Esophagus squamous epithelium (tissue), 5 donors: ENCODE measurements around the gene PNKD. TPM values are rescaled to one million over a fixed set of nuclear protein-coding genes. Genes with fewer than 3 reads are reported as not detected.
"Not testable (repeated sequence)": the region's sequence is repeated elsewhere in the genome, so short reads cannot be mapped to it uniquely, and the experiment has no call there.

Experiments
- DNase-seq: peaks from one replicate; lab custom pipeline; 2025; lab: John Stamatoyannopoulos, UW
- H3K27ac ChIP-seq, 4 donors: fragments of 200-600 bp; sonication (generic); one replicate each; pipeline ENCODE4 v1.5.1; 2016 to 2019; ENCODE audit warnings: mild to moderate bottlenecking in 1 of 4
- H3K27me3 ChIP-seq, 4 donors: fragments of 200-600 bp; sonication (generic); 1 replicate in 3 of 4; 2 replicates in 1 of 4; pipeline versions ENCODE4 v1.5.1 to v1.6.0; 2017 to 2021; ENCODE audit warnings: antibody characterized with exemption in 1 of 4
- H3K36me3 ChIP-seq, 3 donors: fragments of 200-600 bp; sonication (generic); one replicate each; pipeline ENCODE4 v1.5.1; 2016 to 2019
- H3K4me1 ChIP-seq, 3 donors: fragments of 200-600 bp; sonication (generic); one replicate each; pipeline ENCODE4 v1.5.1; 2017 to 2019
- H3K4me3 ChIP-seq, 4 donors: fragments of 200-600 bp; sonication (generic); 1 replicate in 3 of 4; 2 replicates in 1 of 4; pipeline ENCODE4 v1.5.1; 2016 to 2019; ENCODE audit warnings: mild to moderate bottlenecking in 2 of 4, moderate library complexity in 1 of 4
- H3K9me3 ChIP-seq, 3 donors: fragments of 200-600 bp; sonication (generic); one replicate each; pipeline ENCODE4 v1.5.1; 2016 to 2019
- POLR2A ChIP-seq, 4 donors: fragments of 450-650 bp; IDR thresholded peaks; one replicate each; pipeline ENCODE4 v1.6.1; 2017; ENCODE audit warnings: antibody characterized with exemption in 4 of 4, mild to moderate bottlenecking in 4 of 4, moderate library complexity in 3 of 4
- WGBS, 2 donors: methylation state at CpG; one replicate each; pipeline ENCODE4 v1.1.5; 2018; 5-methylcytosine and 5-hydroxymethylcytosine counted together
- intact Hi-C: fragments of 100-400 bp; cut with DNase I; formaldehyde crosslinking; loops from one replicate; pipeline ENCODE4 v1.15.0; 2022
- total RNA-seq, 4 donors: library from RNA; depleted of rRNA; stranded (reverse); fragments of >200 nt; gene quantifications; one replicate each; pipeline ENCODE4 v1.1.0, GENCODE V29; 2016
- TF ChIP-seq, protein P1 (sequence below), 6 experiments: fragments of 450-650 bp in 4 of 6; fragments of 200-600 bp in 2 of 6; sonication (generic) in 2 of 6; IDR thresholded peaks; one replicate each; pipeline ENCODE4 v1.5.1; 2016 to 2019; ENCODE audit warnings: antibody characterized with exemption in 6 of 6, mild to moderate bottlenecking in 4 of 6, moderate library complexity in 4 of 6
- donor health status: DM: yes; HTN: yes; CAD: no.

Gene PNKD
- total RNA-seq, 4 donors from 2014 or later, result 19.7 to 34.3 (median 28.0) TPM

DNA sequence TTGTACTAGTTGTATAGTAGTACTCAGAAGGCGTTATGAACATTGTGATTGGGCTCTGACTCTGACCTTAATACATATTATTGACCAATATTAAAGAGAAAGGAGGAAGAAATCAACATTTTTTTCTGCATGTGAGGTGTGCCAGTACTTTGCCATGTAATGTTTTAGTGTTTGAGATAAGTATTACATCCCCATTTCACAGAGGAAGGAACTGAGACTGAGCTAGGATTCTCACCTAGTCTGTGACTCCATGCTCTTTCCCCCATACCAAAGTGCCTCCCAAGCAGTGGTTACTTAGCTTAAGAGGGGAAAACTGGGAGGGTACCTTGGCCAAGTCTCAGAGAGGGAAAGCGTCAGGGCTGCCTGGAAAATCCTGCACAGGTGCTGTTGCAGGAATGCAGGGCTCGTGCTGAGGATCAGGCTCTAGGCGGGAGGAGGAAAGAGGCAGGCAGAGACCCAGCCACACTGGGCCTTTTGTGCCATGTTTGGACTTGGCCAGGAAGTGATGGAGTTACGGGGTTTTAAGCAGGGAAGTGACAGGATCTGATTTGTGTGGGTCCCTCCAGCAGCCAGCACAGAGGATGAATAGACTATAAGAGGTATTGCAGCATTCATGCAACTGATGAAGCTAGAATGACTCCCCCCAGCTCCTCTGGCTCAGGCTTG lies 1.7 kb downstream of the PNKD start:
- Histone ChIP-seq H3K27me3 (no peaks in the 10 kb centered on the region), H3K4me3 (peak overlapping the region in 3 of 4 donors; percentile 71 to 92 (median 78)), H3K9me3 (no peaks in the 10 kb centered on the region), H3K4me1 (peaks cover 29 to 74% (median 38%) of the 10 kb centered on the region in 3 donors), H3K36me3 (peaks cover 34 to 51% (median 38%) of the 10 kb centered on the region in 3 donors), H3K27ac (peak overlapping the region; percentile 84 to 92 (median 88))
- no peak for DNase-seq
- TF ChIP-seq, protein P1, sequence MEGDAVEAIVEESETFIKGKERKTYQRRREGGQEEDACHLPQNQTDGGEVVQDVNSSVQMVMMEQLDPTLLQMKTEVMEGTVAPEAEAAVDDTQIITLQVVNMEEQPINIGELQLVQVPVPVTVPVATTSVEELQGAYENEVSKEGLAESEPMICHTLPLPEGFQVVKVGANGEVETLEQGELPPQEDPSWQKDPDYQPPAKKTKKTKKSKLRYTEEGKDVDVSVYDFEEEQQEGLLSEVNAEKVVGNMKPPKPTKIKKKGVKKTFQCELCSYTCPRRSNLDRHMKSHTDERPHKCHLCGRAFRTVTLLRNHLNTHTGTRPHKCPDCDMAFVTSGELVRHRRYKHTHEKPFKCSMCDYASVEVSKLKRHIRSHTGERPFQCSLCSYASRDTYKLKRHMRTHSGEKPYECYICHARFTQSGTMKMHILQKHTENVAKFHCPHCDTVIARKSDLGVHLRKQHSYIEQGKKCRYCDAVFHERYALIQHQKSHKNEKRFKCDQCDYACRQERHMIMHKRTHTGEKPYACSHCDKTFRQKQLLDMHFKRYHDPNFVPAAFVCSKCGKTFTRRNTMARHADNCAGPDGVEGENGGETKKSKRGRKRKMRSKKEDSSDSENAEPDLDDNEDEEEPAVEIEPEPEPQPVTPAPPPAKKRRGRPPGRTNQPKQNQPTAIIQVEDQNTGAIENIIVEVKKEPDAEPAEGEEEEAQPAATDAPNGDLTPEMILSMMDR (IDR thresholded peaks at IDR 0.05), result peak in 2 of 6 experiments; percentile 10 to 11
- no peak for TF ChIP-seq POLR2A (IDR thresholded peaks at IDR 0.05)
- intact Hi-C loops, result loop anchor here (5.0 kb wide), 1 partner anchor 125 kb away; the partner anchor contains the start of gene CTDSP1
- WGBS, 2 donors, result 19 to 34% methylated on average over 5 of the region's 5 CpGs

DNA sequence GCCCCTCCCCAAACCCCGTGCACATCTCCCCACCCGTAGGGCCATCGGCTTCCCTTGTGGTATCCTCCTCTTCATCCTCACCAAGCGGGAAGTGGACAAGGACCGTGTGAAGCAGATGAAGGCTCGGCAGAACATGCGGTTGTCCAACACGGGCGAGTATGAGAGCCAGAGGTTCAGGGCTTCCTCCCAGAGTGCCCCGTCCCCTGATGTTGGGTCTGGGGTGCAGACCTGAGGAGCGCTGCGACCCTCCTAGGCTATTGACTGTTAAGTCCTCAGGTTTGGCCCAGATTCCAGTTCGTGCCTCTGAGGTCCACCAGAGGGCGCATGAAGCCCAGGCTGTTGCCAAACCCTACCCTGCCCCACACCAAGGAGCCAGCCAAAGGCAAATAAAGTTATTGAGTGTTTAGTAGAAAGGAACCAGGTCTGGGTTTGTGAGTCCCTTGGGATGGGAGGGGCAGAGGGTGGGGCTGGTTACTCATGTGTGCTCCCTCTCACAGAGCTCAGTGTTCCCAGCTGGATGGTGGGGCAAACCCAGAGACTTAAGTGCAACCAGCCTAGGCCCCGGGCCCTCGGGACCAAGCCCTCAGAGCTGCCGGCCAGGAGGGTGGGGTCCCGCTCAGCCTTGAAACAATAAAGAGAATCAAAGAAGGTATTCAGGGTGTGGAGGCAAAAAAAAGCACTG lies 2.4 kb downstream of the PNKD start:
- H3K4me3 ChIP-seq, result peak overlapping the region in 2 of 4 donors; percentile 71 to 78
- no peaks in the 10 kb centered on the region for H3K9me3 ChIP-seq
- TF ChIP-seq, protein P1 (IDR thresholded peaks at IDR 0.05), result peak; percentile 88 to 97 (median 94)
- TF ChIP-seq POLR2A (IDR thresholded peaks at IDR 0.05), result no peak
- intact Hi-C loops, result loop anchor here (5.0 kb wide), 1 partner anchor 125 kb away; the partner anchor contains the start of gene CTDSP1
- H3K27me3 ChIP-seq, result no peaks in the 10 kb centered on the region
- peak; percentile 71 for DNase-seq
- H3K27ac ChIP-seq, result peak overlapping the region; percentile 84 to 92 (median 88)
- peaks cover 40 to 51% (median 42%) of the 10 kb centered on the region in 3 donors for H3K36me3 ChIP-seq
- 9 to 13% methylated on average over 4 to 7 of the region's 18 CpGs for WGBS, 2 donors
- H3K4me1 ChIP-seq, result peaks cover 29 to 74% (median 40%) of the 10 kb centered on the region in 3 donors

- H3K27me3 ChIP-seq, DNase-seq, H3K9me3 ChIP-seq: not testable (repeated sequence)
- intact Hi-C loops, result loop anchor here (5.0 kb wide), 1 partner anchor 124 kb away; the partner anchor contains the start of gene CTDSP1
- WGBS, 2 donors, result 56% methylated on average over 6 to 8 of the region's 8 CpGs
- Histone ChIP-seq H3K27ac (peak overlapping the region; percentile 84 to 92 (median 88)), H3K36me3 (peaks cover 47 to 52% (median 47%) of the 10 kb centered on the region in 3 donors), H3K4me3 (peak overlapping the region in 1 of 4 donors; percentile 78), H3K4me1 (peaks cover 29 to 74% (median 42%) of the 10 kb centered on the region in 3 donors)
These were observed 3.0 kb downstream of the PNKD start for GRCh38 chr2:218273214-218273907.

DNA sequence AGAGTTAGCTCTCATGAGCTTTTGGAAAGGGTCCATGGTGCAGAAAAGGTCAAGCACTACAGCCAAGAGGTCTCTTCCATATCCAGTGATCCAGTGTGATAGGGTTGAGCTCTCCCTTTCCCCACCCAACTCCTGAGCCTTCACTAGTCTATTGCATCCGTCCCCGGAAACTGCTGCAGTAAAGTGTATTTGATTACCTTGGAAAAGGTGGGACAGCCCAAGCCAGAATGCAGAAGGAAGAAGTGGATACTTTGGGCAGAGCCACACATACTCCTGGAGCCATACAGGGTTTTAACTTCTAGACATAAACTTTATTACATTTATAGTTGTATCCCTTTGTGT lies 3.6 kb downstream of the PNKD start:
- no peak for TF ChIP-seq POLR2A (IDR thresholded peaks at IDR 0.05)
- TF ChIP-seq, protein P1 (IDR thresholded peaks at IDR 0.05), result no peak
- intact Hi-C loops, result loop anchor here (5.0 kb wide), 1 partner anchor 123 kb away; the partner anchor contains the start of gene CTDSP1
- DNase-seq, result no peak
- WGBS, 2 donors, result 80 to 96% methylated on average over 2 of the region's 2 CpGs
- H3K27me3 ChIP-seq, result no peaks in the 10 kb centered on the region
- H3K4me1 ChIP-seq, result peaks cover 25 to 74% (median 38%) of the 10 kb centered on the region in 3 donors
- H3K4me3 ChIP-seq, result no peak overlapping the region
- peaks cover 52 to 57% (median 53%) of the 10 kb centered on the region in 3 donors for H3K36me3 ChIP-seq
- no peaks in the 10 kb centered on the region for H3K9me3 ChIP-seq
- peak overlapping the region; percentile 72 to 92 (median 86) for H3K27ac ChIP-seq

DNA sequence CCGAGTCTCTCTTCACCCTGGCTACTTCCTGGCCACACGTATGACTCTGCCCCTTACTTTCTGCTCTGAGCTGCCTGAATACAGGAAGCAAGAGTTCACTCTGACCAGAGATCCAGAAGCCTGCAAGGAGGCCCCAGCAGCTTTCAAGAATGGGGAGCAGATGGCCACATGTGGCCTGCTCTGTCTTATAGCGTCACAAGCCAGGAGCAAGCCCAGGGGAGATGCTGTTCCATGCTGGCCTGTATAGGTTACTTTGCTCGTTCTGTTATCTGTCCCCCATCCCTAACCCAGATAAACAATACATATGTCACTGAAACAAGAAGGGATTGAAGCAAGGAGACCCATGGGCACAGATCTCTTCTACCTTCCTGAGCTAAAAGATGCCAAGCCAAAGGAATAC lies 4.3 kb downstream of the PNKD start:
- Histone ChIP-seq H3K9me3 (no peaks in the 10 kb centered on the region), H3K36me3 (peaks cover 59 to 64% (median 60%) of the 10 kb centered on the region in 3 donors), H3K27ac (peak overlapping the region; percentile 72 to 92 (median 86)), H3K27me3 (no peaks in the 10 kb centered on the region), H3K4me3 (no peak overlapping the region), H3K4me1 (peaks cover 20 to 74% (median 33%) of the 10 kb centered on the region in 3 donors)
- no peak for TF ChIP-seq POLR2A (IDR thresholded peaks at IDR 0.05)
- TF ChIP-seq, protein P1 (IDR thresholded peaks at IDR 0.05), result no peak
- DNase-seq, result no peak
- WGBS, 2 donors, result 61 to 67% methylated on average over 3 to 4 of the region's 4 CpGs
- intact Hi-C loops, result loop anchor here (5.0 kb wide), 1 partner anchor 123 kb away; the partner anchor contains the start of gene CTDSP1
